NCI-H2107 treated with DMSO at 0.1 percent for 48 hours (cell line): ENCODE measurements around the gene BEND6.

Experiments used
- DNase-seq: peaks from one replicate; lab custom pipeline; 2025; ENCODE audit not compliant: unreplicated experiment; lab: John Stamatoyannopoulos, UW

BEND6 gene, protein sequence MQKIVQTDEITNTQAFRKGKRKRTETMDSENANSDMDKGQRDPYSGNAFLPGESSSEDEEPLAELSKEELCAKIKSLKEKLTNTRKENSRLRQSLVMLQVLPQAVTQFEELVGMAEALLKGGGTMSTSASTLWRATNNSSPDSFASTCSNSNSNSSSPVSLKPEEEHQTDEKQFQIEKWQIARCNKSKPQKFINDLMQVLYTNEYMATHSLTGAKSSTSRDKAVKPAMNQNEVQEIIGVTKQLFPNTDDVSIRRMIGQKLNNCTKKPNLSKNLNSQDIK

DNA sequence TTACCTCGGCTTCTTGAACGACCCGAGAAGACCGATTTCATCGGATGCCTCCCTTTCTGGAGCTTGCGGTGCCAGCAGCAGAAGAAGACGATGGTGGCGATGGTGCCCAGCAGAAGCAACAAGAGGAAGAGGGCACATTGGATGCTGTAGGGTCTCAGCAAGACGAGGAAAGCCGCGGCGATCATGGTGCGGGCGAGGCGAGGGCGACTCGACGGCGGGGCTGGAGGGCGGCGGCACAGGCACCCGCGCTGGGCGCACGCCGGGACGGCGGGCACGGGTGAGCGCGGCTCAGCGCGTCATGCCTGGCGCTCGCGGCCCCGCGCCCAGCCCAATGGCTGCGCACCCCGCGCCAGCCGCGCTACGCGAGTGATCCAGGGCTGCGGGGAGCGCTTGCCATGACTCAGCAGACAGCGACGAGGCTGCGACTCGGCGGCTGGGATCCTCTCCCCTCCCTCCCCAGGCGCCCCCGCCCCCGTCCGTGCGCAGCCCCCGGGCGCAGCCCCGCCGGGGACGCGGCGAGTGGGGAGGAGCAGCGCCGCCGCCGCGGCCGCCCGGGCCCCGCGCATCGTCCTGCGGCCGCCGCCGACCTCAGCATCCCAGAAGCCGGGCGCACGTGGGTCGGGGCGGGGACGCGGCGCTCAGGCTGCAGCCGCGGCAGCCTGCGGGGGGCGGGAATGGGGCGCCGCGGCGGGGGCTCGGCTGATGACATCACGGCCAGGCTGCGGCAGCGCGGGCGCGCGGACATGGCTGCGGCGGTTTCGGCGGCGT is at the start of gene BEND6:
Gene BEND6 (plus strand): TSS at position 705 of the 768 bp plus-strand sequence. CDS start 26,704 bp downstream, outside the sequence.
- no peak for DNase-seq

DNA sequence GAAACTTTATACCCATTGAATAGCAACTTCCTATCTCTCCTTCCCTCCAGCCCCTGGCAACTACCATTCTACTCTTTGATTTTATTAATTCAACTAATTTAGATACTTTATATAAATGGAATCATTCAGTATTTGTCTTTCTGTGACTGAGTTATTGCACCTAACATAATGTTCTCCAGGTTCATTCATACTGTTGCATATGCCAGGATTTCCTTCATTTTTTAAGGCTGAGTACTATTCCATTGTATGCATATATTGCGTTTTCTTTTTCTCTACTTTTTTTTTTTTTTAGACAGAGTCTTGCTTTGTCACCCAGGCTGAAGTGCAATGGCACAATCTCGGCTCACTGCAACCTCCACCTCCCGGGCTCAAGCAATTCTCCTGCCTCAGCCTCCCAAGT is 49.5 kb upstream of the BEND6 start:
- DNase-seq = no peak

DNA sequence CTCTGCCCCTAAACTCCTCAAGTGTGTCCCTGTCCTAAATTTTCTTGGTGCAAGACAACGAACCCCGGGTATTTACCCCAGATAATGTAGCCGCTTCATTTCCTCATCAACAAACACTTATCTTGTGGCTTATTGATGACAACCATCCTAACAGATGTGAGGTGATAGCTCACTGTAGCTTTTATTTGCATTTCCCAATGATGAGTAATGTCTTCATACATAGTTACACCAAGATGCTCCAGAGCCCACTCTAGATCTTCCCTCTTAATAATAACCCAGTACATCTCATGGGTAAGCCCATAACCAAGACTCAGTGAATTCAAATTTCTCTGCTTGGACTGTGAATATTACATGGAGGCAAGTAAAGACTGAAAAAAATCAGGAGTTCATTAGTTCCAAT is 48.2 kb upstream of the BEND6 start:
- no peak for DNase-seq

DNA sequence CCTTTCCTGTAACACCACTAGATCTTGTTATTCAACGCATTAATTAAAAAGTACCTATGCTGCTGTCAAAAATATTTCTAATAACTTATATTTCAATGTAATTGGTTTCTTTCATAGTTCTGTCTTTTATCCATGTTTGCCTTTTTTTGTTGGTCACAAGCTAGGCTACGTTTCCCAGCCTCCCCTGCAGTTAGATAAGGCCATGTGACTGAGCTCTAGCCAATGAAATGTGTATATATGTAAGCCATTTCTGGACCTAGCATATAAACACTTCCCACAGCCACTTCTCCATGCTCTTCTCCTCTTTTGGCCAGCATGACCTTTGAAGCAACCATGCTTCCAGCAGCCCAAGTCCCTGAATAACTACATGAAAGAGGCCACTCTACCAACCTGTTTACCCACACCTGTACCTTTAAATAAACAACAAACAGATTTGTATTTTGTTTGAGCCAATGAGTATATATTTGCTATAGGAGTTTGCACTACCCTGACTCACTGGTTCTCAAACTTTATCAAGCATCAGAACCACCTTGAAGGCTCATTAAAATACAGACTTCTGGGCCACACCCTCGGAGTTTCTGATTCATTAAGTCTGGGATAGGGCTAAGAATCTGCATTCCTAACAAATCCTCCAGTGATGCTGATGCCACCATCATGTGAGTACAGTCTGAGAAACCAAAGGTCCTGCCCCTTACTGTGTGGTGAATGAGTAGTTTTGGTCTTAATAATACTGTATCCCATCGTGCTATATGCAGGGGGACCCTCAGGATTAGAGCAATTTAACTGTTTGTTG is 45.6 kb upstream of the BEND6 start:
- DNase-seq = no peak

DNA sequence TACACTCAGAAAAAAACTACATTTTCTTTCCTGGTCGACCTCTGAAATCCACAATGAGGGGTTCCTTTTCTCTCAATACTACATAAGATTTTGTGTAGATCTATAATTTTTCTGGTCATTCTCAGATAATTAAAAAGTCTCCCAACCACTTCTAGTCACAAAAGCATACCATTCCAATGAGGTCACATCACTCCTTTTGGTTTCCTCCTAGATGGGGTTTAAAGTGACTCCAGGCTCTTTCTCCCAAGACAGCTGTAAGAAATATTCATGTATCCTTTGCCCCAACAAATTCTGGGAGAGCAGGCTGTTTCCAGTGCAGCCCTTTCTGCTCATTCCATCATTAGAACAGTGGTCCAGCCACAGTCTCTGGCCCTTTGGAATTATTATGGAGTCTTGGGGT is 43.1 kb upstream of the BEND6 start:
- no peak for DNase-seq

DNA sequence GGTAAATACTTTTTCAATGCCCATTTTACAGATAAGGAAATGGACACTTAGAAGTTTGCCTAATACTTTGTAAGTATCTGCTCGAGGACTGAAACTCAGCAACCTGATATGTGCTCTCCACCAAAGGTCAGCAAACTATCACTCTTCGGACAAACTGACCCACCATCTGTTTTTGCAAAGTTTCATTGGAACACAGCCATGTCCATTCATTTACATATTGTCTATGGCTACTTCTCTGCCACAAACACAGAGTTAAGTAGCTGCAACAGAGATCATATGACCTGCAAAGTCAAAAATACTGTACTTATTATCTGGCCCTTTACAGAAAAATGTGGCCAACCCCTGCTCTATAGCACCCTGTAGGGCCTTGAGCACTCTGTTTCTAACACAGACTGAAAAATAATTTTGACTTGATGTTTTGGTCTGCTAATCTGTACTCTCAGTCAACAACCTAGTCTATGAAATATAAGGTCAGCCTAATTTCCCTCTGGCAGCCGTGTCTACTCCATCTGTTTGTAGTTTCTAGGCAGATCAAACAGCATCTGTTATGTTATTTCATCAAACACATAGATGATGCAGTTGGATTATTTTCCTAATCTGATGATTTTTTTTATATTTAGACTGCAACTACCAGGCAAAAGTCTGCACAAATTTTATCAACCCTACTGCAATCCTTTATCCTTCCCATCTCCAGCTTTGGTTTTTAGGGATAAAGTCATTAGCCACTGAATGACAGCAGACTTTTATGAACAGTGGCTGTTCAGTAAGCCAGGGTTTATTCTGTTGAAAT is 41.4 kb upstream of the BEND6 start:
- no peak for DNase-seq

DNA sequence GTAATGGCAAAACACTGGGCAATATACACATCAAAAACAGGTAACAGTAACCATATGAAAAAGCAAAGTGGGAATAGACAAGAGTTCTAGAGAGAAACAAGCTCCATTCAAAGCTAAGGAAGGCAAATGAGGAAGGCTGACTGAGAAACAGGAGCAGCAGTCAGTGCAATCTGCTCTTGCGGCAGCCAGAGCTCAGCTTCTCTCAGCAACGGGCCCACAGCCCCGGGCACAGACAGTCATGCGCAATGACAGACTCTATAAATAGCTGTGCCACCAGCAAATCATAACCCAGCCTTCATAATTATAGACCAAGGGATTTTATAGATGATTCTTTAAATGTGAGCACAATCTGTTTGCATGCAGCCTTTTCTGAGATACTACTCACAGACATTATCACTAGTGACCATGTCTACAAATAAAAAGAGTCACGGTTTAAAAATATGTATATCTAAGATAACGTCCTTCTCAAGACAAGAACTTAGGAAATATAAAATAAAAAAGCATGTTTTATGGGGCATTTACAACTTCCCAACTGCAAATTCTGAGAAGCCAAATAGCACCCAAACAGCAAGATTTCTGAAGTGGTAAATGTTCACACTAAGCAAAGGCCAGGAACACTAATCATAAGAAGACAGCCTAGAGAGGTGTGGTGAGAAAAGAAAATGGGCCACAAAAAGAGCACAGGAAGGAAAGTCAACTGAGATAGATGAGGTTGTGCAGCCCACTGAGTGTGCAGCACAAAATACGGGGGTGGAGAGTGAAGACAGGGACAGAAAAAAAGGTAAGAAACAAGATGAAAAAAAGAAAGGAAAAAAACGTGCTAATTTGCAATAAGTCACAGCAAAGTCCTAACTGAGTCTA is 39.9 kb upstream of the BEND6 start:
- DNase-seq = no peak

DNA sequence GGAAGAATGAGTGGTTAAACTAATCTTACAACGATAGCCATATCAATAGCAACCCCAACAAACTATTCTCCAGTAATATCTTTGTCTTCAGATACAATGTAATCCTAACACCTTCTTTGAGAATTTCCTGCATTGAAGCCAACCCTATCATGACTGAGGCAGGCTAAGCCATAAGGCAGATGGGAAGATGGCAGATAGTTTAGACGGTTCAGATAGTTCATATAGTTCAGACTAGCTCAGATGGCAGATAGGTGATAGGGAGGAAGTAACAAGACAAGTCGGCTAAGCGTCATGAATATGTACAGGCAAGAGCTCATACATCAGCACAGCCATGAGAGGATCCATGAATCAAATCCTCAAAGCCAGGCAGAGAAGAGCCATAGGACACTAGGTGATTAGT is 39.1 kb upstream of the BEND6 start:
- DNase-seq = no peak

DNA sequence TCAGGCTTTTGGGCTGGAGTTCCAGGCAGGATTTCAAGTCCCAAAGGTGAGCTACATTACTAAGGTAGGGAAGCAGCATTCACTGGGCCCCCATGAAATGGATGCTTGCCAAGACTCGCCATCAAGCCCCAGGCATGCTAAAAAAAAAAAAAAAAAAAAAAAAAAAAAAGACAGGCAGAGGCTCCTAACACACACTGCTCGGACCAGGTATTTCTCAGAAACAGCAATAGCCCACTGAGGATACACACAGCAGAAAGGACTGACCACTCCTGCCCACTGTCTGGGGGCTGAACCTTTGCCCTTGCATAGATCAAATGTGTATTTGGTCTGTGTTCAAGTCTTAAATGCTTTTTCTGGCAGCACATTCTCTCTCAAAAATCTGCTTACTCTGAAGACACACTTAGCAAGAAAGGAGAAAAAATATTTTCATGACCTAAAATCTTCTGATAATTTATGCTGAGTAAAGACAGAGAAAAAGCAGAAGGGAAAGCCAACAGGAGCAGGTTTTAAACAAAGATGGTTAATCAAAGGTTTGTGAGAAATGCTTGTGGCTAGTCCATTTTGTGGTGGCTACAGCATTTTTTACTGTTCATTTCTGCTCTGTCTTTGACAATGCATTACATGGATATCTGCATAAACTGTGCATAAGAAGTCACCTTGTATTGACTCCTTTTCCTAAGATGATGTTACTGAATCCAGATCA is 37.9 kb upstream of the BEND6 start:
- DNase-seq = no peak

DNA sequence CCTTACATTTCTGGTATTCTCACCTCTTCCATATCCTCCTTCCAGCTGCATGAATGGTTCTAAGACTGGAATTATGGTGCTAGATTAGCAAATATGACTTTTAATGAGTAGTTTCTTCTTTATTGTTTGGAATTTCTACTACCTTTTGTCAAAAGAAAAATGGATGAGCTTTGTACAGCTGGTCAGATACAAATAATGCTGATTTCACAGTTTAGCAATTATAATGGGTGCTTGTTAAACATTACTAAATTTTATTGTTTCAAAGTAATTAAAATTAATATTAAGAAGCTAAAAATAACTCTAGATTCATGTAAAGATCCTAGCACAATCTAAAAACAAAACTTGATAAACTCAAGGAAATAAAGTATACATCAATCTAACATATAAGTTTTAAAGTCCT is 32.3 kb upstream of the BEND6 start:
- DNase-seq = no peak

DNA sequence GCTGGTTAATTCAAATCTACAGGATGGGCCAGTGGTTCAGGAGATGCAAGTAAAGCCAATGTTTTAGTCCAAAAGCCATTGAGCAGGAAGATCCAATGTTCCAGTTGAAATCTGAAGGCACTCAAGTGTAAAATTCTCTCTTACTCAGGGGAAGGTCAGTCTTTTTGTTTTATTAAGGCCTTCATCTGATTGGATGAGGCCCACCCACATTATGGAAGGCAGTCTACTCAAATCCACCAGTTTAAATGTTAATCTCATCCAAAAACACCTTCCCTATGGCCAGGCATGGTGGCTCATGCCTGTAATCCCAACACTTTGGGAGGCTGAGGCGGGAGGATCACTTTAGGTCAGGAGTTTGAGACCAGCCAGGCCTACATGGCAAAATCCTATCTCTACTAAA is 31.3 kb upstream of the BEND6 start:
- DNase-seq = no peak

DNA sequence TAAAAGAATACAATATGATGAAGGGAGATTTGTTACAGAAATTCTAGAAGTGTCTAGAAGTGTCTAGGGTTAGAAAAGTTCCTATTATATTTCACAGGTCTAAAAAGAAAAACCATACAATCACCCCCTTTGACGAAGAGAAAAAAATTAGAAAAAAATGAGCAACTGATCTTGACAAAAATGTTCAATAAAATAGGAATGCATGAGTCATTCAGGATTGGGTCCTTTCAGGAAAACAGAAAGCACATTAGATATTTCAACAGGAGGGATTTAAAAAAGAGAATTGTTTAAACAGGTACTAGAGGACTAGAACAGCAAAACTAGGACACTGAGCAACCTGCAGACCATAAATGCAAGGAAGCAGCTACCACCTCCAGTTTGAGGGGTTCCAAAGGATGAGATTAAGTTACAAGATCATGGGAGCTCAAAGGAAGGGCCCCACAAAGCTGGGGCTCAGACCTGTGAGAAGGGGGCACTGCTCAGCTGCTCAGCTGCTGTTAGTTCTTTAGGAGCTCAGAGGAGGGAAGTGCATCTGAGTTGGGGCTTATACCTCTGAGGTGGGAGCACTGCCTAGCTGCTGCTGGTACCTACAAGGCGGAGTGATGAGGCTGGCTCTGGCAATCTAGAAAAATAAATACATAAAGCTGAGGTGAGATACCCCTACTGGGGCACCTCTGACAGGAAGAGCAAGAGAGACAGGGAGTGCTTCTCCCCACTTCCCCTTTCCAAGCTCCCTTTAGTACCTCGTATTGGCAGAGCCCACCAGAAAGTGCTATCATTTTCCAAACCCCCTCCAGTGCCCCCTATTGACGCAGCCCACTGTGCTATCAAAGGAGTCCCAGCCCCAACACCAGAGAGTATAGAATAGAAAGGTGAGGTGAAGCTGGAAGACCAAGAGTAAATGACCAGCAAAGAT is 27.1 kb upstream of the BEND6 start:
- no peak for DNase-seq

DNA sequence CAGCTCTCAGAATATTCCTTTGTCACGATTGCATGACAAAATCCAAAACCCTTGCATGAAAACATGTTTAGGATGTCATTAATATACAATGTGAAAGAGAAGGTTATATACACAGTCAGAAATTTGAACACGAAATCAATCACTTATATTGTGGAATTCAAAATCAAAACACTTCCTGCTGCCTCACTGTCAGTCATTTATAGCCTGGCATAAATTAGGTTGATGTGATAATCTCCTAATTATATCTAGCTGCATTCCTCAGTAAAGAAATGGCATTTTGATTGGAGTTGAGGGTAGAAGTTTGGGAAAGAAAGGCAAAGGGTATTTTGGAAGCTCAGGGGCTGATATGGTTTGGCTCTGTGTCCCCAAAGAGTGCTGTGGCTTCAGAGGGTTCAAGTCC is 24.1 kb upstream of the BEND6 start:
- DNase-seq = no peak

DNA sequence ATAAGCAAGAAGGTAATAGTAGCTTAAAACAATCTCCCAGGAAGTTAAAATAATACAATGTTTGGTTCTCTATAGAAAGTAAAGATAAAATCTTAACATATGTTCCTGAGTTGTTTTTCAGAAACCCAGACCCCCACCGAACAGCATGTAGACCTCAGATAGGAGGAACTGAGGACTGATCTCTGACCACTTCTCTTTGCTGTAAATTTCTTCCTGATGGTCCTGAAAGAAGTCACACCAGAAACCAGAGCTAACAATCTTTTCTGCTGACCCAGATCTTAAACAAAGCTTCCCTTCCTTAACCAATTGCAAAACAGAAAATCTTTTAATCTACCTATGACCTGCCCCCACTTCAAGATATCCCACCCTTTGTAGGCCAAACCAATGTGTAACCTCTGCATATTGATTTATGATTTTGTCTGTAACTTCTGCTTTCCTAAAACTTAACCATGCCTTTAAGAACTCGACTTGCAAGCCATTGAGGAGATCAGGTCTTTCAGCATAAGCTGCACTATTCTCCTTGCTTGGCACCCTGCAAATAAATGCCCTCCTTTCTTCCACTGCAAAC is 21.9 kb upstream of the BEND6 start:
- DNase-seq = no peak

DNA sequence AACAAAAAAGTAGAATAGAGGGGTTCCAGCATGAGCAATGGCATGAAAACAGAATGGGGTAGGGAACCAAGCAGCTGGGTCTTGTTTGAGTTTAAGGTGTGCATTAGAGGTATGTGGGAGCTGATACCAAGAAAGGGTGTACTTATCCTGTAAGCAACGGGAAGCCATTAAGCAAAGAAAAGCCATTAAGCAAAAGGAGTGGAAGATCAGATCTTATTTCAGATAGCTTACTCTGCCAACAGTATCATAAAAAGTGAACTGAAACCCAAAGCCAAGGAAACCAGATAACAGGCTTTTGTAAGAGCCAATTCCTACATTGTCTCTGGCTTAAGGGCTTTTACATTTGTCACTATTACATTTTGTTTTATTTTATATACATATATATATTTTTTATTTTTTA is 21.3 kb upstream of the BEND6 start:
- no peak for DNase-seq

DNA sequence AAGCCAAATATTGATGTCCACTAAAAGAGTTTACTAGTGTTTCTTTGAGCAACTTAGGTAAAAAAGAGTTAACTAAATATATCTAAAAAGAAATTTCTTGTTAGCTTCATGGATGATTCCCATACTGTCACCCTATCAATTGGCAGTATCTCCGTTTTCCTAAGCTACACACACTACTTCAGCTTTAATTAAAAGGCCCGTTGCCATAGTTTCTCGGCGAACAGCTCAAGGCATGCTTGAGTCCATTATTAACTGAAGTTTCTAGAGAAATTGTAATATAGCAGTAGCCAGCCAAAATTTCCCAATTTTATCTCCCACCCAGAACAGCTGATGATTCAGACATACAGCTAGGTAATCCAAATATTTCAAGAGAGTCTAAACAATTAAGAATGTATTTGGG is 20.0 kb upstream of the BEND6 start:
- no peak for DNase-seq

DNA sequence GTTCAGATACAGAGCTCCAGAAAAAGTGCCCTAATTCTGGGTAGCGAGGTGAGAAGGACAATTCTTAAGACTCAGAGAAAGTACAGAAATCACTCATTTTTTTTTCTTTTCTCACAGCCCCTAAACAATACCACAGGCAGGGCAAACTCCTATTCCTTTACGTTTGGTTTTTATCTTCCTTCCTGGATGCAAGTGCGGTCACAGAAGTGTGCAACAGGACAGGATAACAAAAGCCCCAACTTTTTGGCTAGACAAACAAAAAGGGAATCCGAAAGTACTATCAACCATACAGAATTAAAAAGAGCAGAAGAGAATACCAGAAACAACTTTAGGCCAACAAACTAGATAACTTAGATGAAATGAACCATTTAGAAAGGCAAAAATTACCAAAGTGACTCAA is 18.4 kb upstream of the BEND6 start:
- DNase-seq = no peak

DNA sequence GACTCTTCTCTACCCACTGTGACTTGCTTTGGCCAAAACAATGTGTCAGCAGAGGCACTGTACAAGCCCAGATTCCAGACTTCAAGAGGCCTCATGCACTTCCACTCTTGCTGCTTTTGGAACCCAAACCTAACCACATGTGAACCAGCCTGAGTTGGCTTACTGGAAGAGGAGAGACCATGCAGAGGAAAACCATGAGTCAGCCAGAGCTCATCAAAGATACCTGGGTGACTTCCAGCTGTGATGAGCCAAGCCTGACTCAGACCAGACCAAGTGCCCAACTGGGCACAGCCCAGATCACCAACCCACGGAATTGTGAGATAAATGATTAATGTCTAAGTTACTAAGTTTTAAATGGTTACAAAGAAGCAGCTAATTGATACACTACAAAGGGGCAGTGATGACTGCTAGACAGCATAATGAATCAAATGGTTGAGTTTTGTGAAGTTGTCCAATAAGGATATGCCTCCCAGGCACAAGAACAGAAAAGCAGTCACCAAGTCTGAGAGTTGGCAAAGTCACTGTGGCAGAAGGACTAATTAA is 16.2 kb upstream of the BEND6 start:
- DNase-seq = no peak
